WERI-Rb-1 (cell line): ENCODE data around the gene UCK2.

Experiments
- DNase-seq: peaks from one replicate; pipeline ENCODE4 v3.0.0-alpha.2; 2020
- H3K27ac ChIP-seq: fragments of 250-450 bp; sonication (Bioruptor Pico); 2 replicates; pipeline ENCODE4 v1.5.1; 2020; ENCODE audit warnings: mild to moderate bottlenecking, moderate library complexity
- H3K27me3 ChIP-seq: fragments of 250-450 bp; sonication (Bioruptor Pico); 2 replicates; pipeline ENCODE4 v1.5.1; 2021; ENCODE audit warnings: mild to moderate bottlenecking, low read depth, moderate library complexity; ENCODE audit not compliant: insufficient read depth, severe bottlenecking
- H3K36me3 ChIP-seq: fragments of 250-450 bp; sonication (Bioruptor Pico); 2 replicates; pipeline ENCODE4 v1.5.1; 2020; ENCODE audit warnings: mild to moderate bottlenecking, moderate library complexity
- H3K4me3 ChIP-seq: 2 replicates; pipeline ENCODE4 v1.5.1; 2011; ENCODE audit warnings: low read depth, mild to moderate bottlenecking, control low read depth, low read length
- H3K9me3 ChIP-seq: fragments of 250-450 bp; sonication (Bioruptor Pico); 2 replicates; pipeline ENCODE4 v1.5.1; 2021; ENCODE audit warnings: mild to moderate bottlenecking, moderate library complexity; ENCODE audit not compliant: severe bottlenecking
- TF ChIP-seq, protein P1 (sequence below): IDR thresholded peaks from 2 replicates; pipeline ENCODE4 v1.5.1; 2011; ENCODE audit warnings: low read depth, mild to moderate bottlenecking, control low read depth, inconsistent platforms, low read length

The UCK2 gene

DNA sequence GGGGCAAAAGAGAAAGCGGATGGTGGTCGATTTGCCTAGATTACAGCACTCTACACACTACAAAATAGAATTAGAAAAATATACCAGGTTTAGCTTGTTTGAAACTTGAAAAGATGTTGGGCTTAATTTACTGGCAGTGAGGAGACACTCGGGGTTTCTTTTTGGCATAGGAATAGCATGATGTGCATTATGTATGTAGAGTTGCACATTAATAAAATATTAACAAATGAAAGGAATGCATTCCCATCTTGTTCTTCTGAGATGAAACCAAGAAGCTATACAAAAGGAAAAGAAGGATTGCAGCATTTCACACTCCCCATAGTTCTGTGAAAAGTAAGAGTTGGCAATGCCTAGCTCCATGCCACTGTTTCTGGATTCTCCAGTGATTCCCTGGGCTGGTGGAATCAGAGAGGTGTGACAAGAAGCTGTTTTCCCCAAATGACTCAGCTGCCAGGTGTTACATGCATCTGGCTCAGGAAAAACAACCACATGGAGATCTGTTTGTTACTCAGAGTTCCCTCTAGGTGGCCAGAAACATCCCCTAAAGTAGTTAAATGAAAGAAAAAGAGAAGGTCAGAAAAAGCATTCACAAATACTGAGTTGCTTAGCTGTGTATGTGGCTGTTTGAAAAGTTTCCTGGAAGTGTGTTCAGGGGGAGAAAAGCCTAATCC is 115.6 kb downstream of the UCK2 start:
- TF ChIP-seq, protein P1, sequence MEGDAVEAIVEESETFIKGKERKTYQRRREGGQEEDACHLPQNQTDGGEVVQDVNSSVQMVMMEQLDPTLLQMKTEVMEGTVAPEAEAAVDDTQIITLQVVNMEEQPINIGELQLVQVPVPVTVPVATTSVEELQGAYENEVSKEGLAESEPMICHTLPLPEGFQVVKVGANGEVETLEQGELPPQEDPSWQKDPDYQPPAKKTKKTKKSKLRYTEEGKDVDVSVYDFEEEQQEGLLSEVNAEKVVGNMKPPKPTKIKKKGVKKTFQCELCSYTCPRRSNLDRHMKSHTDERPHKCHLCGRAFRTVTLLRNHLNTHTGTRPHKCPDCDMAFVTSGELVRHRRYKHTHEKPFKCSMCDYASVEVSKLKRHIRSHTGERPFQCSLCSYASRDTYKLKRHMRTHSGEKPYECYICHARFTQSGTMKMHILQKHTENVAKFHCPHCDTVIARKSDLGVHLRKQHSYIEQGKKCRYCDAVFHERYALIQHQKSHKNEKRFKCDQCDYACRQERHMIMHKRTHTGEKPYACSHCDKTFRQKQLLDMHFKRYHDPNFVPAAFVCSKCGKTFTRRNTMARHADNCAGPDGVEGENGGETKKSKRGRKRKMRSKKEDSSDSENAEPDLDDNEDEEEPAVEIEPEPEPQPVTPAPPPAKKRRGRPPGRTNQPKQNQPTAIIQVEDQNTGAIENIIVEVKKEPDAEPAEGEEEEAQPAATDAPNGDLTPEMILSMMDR, result 0 out of 2 replicates have a peak, but pooled peaks have one; percentile 15
- no peaks in the 10 kb centered on the region for H3K9me3 ChIP-seq
- no peaks in the 10 kb centered on the region for H3K27me3 ChIP-seq
- no peak overlapping the region for H3K27ac ChIP-seq
- H3K36me3 ChIP-seq, result no peaks in the 10 kb centered on the region
- H3K4me3 ChIP-seq, result no peak overlapping the region
- no peak for DNase-seq

DNA sequence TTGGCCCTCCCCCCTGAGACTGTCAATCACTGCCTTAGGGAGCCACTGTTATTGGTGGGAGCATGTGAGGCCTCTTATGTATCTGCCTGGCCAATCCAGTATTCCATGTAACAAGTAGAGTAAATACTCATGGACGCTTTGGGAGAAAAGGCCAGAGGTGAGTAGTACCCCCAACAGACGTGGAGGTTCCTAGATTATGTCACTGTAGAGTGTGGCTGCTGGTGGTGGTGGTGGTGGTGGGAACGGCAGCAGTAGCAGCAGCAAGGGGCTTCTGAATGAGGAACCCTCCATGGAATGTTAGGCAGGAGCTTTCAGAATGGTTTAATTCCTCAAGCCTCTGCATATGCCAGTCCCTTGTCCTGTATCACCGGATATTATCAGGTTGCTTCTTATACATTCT is 118.5 kb downstream of the UCK2 start:
- TF ChIP-seq, protein P1, result no peak
- Histone ChIP-seq H3K27ac (no peak overlapping the region), H3K9me3 (no peaks in the 10 kb centered on the region), H3K4me3 (no peak overlapping the region), H3K36me3 (no peaks in the 10 kb centered on the region), H3K27me3 (no peaks in the 10 kb centered on the region)
- DNase-seq, result no peak

DNA sequence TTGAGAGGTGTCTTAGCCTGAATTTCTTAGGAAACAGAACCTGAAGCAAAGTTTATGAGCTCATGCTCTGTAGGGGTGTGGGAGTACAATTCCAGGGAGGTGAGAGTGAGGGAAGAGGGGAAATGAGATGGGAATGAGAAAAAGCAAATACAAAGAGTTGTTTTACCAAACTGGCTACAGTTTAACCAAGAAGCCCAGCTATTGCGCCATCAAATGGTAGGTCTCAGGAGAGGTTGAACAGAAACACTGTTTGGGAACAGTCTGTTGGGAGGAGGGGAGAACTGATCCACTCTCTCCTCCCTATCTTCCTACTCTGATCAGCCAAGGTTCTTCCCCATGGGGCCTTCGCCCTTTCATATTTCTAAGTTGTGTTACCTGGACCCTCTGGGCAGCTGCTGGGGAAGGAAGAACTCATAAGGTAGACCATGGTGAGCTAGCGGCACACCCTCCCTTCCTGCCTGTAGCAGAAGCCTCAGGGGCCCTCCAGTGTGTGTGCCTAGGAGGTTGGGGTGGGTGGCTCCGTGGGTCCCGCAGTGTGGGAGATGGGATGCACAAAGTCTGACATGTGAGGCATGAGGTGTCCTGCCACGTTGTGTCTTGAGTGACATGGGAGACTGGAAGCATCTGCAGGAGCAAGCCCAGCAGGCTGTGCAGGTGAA is 120.5 kb downstream of the UCK2 start:
- Histone ChIP-seq H3K36me3 (no peaks in the 10 kb centered on the region), H3K27me3 (no peaks in the 10 kb centered on the region), H3K9me3 (no peaks in the 10 kb centered on the region), H3K4me3 (no peak overlapping the region), H3K27ac (no peak overlapping the region)
- DNase-seq, result no peak
- TF ChIP-seq, protein P1, result no peak

DNA sequence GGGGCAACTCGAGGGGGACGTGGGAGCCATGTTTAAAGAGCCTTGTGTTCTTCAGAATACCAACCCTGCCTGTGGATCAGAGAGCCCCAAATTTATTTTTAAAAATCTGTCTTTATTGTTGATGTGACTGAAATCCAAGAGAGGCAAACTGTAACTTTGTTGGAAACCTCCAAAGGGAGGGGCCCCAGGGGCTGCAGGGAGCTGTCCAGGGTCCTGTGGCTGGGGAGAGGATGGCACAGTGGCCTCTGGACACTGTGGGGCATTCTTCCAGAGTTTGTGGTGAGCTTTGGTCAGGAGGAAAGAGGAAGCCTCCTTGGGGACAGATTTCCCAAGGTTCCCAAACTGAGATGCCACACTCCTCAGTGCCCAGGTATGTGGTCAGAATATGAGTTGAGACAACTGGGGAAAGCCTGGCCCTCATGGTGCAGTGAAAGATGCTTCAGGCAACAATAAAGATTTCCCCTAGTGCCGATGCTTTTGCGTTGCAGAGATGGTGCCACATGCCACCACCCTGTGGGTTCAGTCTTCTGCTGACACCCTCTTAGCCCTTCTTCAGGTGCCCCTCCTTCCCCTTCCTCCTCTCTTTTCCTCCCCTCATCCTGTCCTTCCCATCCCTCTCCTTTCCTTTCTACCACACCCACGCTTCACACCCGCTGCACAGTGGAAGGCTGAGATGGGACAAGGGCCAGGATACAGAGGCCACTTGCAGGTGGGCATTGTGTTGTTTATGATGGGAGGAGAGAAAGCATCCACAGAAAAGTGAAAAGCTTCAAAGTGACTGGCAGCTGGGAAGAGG is 122.1 kb downstream of the UCK2 start:
- H3K36me3 ChIP-seq, result no peaks in the 10 kb centered on the region
- H3K4me3 ChIP-seq, result no peak overlapping the region
- DNase-seq, result no peak
- H3K27ac ChIP-seq, result no peak overlapping the region
- no peaks in the 10 kb centered on the region for H3K27me3 ChIP-seq
- TF ChIP-seq, protein P1, result no peak
- H3K9me3 ChIP-seq, result no peaks in the 10 kb centered on the region

DNA sequence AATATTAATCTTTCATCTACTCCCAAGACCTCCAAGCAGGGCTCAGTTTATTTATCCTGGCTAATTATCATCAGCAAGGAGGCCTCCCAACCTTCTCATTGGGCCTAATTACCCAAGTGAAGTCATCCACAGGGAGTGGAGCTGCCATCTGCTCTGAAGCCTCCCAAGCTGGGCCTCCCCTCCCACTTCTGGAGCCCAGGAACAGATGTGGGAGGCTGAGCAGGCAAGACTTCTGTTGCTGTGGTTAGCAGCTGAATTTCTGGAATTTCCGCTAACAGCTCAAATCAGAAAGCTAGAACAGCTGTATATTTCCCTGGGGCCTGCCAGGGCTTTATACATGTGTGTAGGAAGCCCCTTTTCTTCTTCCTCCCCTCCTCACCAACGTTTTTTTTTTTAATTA is 127.5 kb downstream of the UCK2 start:
- H3K27me3 ChIP-seq, result no peaks in the 10 kb centered on the region
- peak; percentile 60 for DNase-seq
- H3K36me3 ChIP-seq, result no peaks in the 10 kb centered on the region
- H3K27ac ChIP-seq, result no peak overlapping the region
- TF ChIP-seq, protein P1, result no peak
- no peak overlapping the region for H3K4me3 ChIP-seq
- H3K9me3 ChIP-seq, result no peaks in the 10 kb centered on the region
